ENCODE results near the gene LOC101059915.
"Not testable (repeated sequence)": the region's sequence is repeated elsewhere in the genome, so short reads cannot be mapped to it uniquely, and the experiment has no call there.

LOC101059915 gene

GRCh38 chrX:71664889-71665491 is 2.4 kb upstream of the LOC101059915 start:
- TF ChIP-seq CTCF (IDR thresholded peaks at IDR 0.05; ENCODE audit: control insufficient read depth, extremely low read depth, insufficient read depth): no peak
- no peak for DNase-seq (ENCODE audit: low read depth)
- no peak overlapping the region for H3K4me3 ChIP-seq (ENCODE audit: low read depth, low read length)

DNA sequence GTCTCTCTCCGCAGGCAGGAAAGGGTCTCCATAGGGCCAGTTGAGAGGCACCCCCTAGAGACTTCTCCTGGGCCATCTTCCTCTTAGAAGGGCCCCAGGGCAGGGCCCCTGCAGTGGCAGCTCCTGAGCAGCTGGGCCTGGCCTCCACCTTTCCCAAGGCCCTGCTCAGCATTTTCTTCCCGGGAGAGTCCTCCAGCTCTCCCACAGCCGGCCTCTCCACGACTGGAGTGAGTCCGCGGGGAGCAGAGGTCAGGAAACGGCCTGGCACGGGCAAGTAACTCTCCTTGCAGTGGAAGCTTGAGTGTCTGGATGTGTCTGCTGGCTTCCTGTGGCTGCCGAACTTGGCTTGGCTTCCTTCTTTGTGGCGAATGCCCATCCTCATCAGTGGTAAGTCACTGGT is 1.6 kb upstream of the LOC101059915 start:
- no peak for TF ChIP-seq CTCF (IDR thresholded peaks at IDR 0.05; ENCODE audit: control insufficient read depth, extremely low read depth, insufficient read depth)
- H3K4me3 ChIP-seq (ENCODE audit: low read depth, low read length): no peak overlapping the region
- DNase-seq (ENCODE audit: low read depth): no peak

GRCh38 chrX:71666240-71667223 is 814 bp upstream of the LOC101059915 start:
- DNase-seq (ENCODE audit: low read depth): no peak
- no peak overlapping the region for H3K4me3 ChIP-seq (ENCODE audit: low read depth, low read length)
- TF ChIP-seq CTCF (IDR thresholded peaks at IDR 0.05; ENCODE audit: control insufficient read depth, extremely low read depth, insufficient read depth): no peak

- H3K4me3 ChIP-seq (ENCODE audit: low read depth, low read length): no peak overlapping the region
- no peak for DNase-seq (ENCODE audit: low read depth)
- no peak for TF ChIP-seq CTCF (IDR thresholded peaks at IDR 0.05; ENCODE audit: control insufficient read depth, extremely low read depth, insufficient read depth)
These were observed 876 bp downstream of the LOC101059915 start for GRCh38 chrX:71668248-71668595.

DNA sequence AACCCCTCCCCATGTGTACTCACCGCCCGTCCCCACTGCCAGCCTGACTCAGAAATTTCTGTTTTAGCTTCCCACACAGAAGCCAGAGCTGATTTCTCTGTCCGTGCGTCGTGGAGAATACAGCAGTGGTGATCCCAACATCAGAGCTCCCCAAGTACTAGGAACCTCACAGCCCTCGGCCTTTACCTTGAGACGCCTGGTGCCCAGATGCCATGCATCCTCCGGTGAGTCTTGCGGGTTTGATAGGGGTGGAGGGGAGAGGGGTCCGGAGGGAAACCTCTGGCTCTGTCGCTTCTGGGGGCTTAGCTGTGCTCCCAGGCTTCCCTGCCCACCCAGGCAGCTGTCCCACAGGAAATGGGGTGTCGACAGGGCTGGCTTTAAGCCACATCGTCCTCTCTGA is 2.1 kb downstream of the LOC101059915 start:
- no peak for TF ChIP-seq CTCF (IDR thresholded peaks at IDR 0.05; ENCODE audit: control insufficient read depth, extremely low read depth, insufficient read depth)
- no peak for DNase-seq (ENCODE audit: low read depth)
- no peak overlapping the region for H3K4me3 ChIP-seq (ENCODE audit: low read depth, low read length)

DNA sequence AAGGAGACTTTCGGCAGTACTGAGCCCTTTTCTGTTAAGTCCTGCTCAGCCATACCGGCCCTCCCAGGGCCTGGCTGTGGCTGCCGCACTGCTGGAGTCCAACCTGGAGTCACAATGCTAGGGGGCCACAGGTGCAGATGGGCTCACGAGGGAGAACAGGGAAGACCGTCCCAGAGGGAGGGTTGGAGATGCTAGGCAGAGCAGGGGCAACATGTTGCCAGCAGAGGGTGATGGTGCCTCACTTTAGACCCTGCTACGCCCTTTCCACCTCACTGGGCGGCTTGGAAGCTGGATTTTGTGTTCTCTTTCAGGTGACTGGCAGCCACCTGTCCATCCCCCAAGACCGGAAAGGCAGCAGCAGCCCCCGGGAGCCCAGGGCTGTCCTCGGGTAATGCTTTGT is 2.6 kb downstream of the LOC101059915 start:
- TF ChIP-seq CTCF (IDR thresholded peaks at IDR 0.05; ENCODE audit: control insufficient read depth, extremely low read depth, insufficient read depth): peak; percentile 56

More for the DNA sequence above, 2.6 kb downstream of the LOC101059915 start:
- DNase-seq (ENCODE audit: low read depth); H3K4me3 ChIP-seq (ENCODE audit: low read depth, low read length): not testable (repeated sequence)

Data from LNCaP clone FGC (cell line).